Uterus (tissue), 2 donors: ENCODE results near the gene TK1.

Source experiments
- POLR2A ChIP-seq, 2 donors: fragments of 450-650 bp; IDR thresholded peaks; one replicate each; pipeline ENCODE4 v1.6.1; 2016; ENCODE audit warnings: antibody characterized with exemption in 2 of 2, mild to moderate bottlenecking in 1 of 2, moderate library complexity in 1 of 2
- TF ChIP-seq, protein P1 (sequence below), 4 experiments: fragments of 200-600 bp in 2 of 4; fragments of 450-650 bp in 2 of 4; sonication (generic) in 2 of 4; IDR thresholded peaks; one replicate each; pipeline ENCODE4 v1.5.1; 2016 to 2019; ENCODE audit warnings: antibody characterized with exemption in 4 of 4, mild to moderate bottlenecking in 2 of 4, moderate library complexity in 1 of 4

DNA sequence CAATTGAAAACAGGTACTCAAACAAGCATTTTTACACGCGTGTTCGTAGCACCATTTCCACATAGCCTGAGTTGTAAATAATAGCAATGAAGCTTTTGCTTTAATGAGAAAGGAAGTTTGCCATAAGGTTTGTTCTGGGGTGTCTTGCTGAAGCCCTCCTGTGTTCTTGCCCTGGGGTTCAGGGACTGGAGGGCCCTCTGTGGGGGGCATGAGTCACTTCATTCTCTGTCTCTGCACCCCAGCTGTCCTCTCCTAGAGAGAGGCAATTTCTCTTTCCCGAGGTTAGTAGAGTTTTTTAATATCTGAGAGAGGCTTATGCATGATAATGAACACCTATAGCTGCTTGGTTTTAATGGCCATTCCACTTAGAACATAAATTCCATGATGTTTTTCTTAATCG is 9.9 kb upstream of the TK1 start:
- TF ChIP-seq, protein P1, sequence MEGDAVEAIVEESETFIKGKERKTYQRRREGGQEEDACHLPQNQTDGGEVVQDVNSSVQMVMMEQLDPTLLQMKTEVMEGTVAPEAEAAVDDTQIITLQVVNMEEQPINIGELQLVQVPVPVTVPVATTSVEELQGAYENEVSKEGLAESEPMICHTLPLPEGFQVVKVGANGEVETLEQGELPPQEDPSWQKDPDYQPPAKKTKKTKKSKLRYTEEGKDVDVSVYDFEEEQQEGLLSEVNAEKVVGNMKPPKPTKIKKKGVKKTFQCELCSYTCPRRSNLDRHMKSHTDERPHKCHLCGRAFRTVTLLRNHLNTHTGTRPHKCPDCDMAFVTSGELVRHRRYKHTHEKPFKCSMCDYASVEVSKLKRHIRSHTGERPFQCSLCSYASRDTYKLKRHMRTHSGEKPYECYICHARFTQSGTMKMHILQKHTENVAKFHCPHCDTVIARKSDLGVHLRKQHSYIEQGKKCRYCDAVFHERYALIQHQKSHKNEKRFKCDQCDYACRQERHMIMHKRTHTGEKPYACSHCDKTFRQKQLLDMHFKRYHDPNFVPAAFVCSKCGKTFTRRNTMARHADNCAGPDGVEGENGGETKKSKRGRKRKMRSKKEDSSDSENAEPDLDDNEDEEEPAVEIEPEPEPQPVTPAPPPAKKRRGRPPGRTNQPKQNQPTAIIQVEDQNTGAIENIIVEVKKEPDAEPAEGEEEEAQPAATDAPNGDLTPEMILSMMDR (IDR thresholded peaks at IDR 0.05), result no peak
- TF ChIP-seq POLR2A (IDR thresholded peaks at IDR 0.05), result no peak
